ENCODE data around the gene VAMP4. TPM values are rescaled to one million over a fixed set of nuclear protein-coding genes. Genes with fewer than 3 reads are reported as not detected.

VAMP4 gene
- 10 to 100 TPM; 17.8 to 39.9 (median 33.9) TPM for total RNA-seq
- 22.9 TPM for total RNA-seq (2013)
- total RNA-seq, result 11.7 to 90.6 (median 38.2) reads per million in 29 experiments

GRCh38 chr1:171741872-171742576 is at the start of gene VAMP4:
TSS of gene VAMP4 (minus strand) at chr1:171742065. CDS start at chr1:171738414, 3,651 bp downstream.
- peak within 1 kb of the TSS; percentile 80 to 95 for H3K4me3 ChIP-seq (ENCODE audit: control insufficient read depth in 1 of 2, extremely low read depth in 1 of 2, low read length in 1 of 2)
- ATAC-seq (replicated peaks in 1 of 4) (peak; percentile 92 to 93 (median 92)), DNase-seq (peak; percentile 76 to 91 (median 85))
- H3K9me3 ChIP-seq, result no peaks in the 10 kb centered on the region
- Mint-ChIP-seq H3K27ac (peak within 1 kb of the TSS; percentile 100), H3K27me3 (no peaks in the 10 kb centered on the region), H3K4me1 (peaks cover 55 to 59% (median 56%) of the 10 kb centered on the region in 3 donors), H3K4me3 (peak within 1 kb of the TSS; percentile 95 to 100 (median 99)), H3K9me3 (no peaks in the 10 kb centered on the region), H3K36me3 (peaks cover 4% of the 10 kb centered on the region)
- peak within 1 kb of the TSS; percentile 99 for H3K27ac ChIP-seq (ENCODE audit: low read length)
- ChIA-PET POLR2A (interaction anchor here (0.5 to 2.0 kb wide), 11 partner anchors 8 to 1849 kb away, joined by 3 to 12 read pairs (median 4); partner anchors contain the start of genes METTL13 (in 1 of the 2) and PRRC2C (in 1 of the 2)), CTCF (interaction anchor here (0.6 to 2.1 kb wide), 8 partner anchors 22 to 428 kb away, joined by 3 to 9 read pairs (median 4); partner anchors contain the start of genes DNM3 (in 1 of the 2), FMO4 (in 1 of the 2) and METTL13 (in 1 of the 2))
- no peaks in the 10 kb centered on the region for H3K27me3 ChIP-seq (replicated peaks in 1 of 2; ENCODE audit: control insufficient read depth in 2 of 2, extremely low read depth in 1 of 2, insufficient read depth in 2 of 2, low read length in 1 of 2)
- WGBS (ENCODE audit: insufficient coverage), result 0% methylated on average over 37 of the region's 57 CpGs
- peaks cover 15 to 21% of the 10 kb centered on the region in 2 experiments for H3K4me1 ChIP-seq (ENCODE audit: control insufficient read depth in 1 of 2, extremely low read depth in 1 of 2, insufficient read depth in 2 of 2, low read length in 2 of 2)
- H3K36me3 ChIP-seq (ENCODE audit: control insufficient read depth in 2 of 2, extremely low read depth in 1 of 2, insufficient read depth in 1 of 2, low read length in 1 of 2), result peaks cover 0 to 6% of the 10 kb centered on the region in 2 donors

DNA sequence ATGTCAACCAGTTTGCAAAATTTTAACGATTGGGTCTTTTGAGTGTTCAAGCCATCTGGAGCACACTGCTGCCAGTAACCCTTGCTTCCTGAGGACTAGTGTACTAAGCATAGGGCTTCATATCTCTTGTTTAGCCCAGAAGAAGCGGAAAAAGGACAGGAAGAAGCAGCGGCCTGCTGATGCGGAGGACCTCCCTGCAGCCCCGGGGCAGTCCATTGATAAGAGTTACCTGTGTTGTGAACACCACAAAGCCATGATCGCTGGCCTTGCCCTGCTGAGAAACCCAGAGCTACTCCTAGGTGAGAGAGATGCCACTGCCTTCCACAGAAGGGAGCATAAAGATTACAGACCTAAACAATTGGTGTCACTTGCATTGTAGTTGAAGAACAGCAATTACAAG is 48.5 kb upstream of the VAMP4 start:
- no peak for DNase-seq
- H3K4me3 ChIP-seq (ENCODE audit: control insufficient read depth in 1 of 2, extremely low read depth in 1 of 2, low read length in 1 of 2), result no peak overlapping the region
- no peaks in the 10 kb centered on the region for H3K9me3 Mint-ChIP-seq
- WGBS (ENCODE audit: insufficient coverage), result 100% methylated on average over 3 of the region's 6 CpGs
- H3K4me1 ChIP-seq (ENCODE audit: control insufficient read depth in 1 of 2, extremely low read depth in 1 of 2, insufficient read depth in 2 of 2, low read length in 2 of 2), result peaks cover 0 to 7% of the 10 kb centered on the region in 2 experiments
- H3K27me3 ChIP-seq (replicated peaks in 1 of 2; ENCODE audit: control insufficient read depth in 2 of 2, extremely low read depth in 1 of 2, insufficient read depth in 2 of 2, low read length in 1 of 2), result no peaks in the 10 kb centered on the region
- H3K36me3 Mint-ChIP-seq, result peaks cover 80% of the 10 kb centered on the region
- ATAC-seq (replicated peaks in 1 of 4), result no peak
- peaks cover 16 to 40% (median 31%) of the 10 kb centered on the region in 3 donors for H3K4me1 Mint-ChIP-seq
- no peak overlapping the region for H3K27ac Mint-ChIP-seq
- H3K36me3 ChIP-seq (ENCODE audit: control insufficient read depth in 2 of 2, extremely low read depth in 1 of 2, insufficient read depth in 1 of 2, low read length in 1 of 2), result peaks cover 27 to 98% of the 10 kb centered on the region in 2 donors
- ChIA-PET POLR2A (no interaction called here), CTCF (no interaction called here)
- no peak overlapping the region for H3K27ac ChIP-seq (ENCODE audit: low read length)
- H3K27me3 Mint-ChIP-seq, result no peaks in the 10 kb centered on the region
- no peaks in the 10 kb centered on the region for H3K9me3 ChIP-seq
- H3K4me3 Mint-ChIP-seq, result no peak overlapping the region

- ChIA-PET CTCF (no interaction called here), POLR2A (no interaction called here)
- Mint-ChIP-seq H3K4me1 (peaks cover 29 to 45% (median 37%) of the 10 kb centered on the region in 3 donors), H3K27ac (no peak overlapping the region), H3K27me3 (no peaks in the 10 kb centered on the region), H3K4me3 (no peak overlapping the region), H3K36me3 (peaks cover 78% of the 10 kb centered on the region), H3K9me3 (no peaks in the 10 kb centered on the region)
- Histone ChIP-seq H3K4me1 (ENCODE audit: control insufficient read depth in 1 of 2, extremely low read depth in 1 of 2, insufficient read depth in 2 of 2, low read length in 2 of 2) (peaks cover 3 to 15% of the 10 kb centered on the region in 2 experiments), H3K36me3 (ENCODE audit: control insufficient read depth in 2 of 2, extremely low read depth in 1 of 2, insufficient read depth in 1 of 2, low read length in 1 of 2) (peaks cover 23 to 98% of the 10 kb centered on the region in 2 donors), H3K9me3 (no peaks in the 10 kb centered on the region), H3K4me3 (ENCODE audit: control insufficient read depth in 1 of 2, extremely low read depth in 1 of 2, low read length in 1 of 2) (no peak overlapping the region), H3K27me3 (replicated peaks in 1 of 2; ENCODE audit: control insufficient read depth in 2 of 2, extremely low read depth in 1 of 2, insufficient read depth in 2 of 2, low read length in 1 of 2) (no peaks in the 10 kb centered on the region), H3K27ac (ENCODE audit: low read length) (no peak overlapping the region)
- no peak for ATAC-seq (replicated peaks in 1 of 4)
- WGBS (ENCODE audit: insufficient coverage), result 93% methylated on average over 3 of the region's 5 CpGs
- no peak for DNase-seq
Measured at GRCh38 chr1:171788696-171789095, 46.8 kb upstream of the VAMP4 start.

DNA sequence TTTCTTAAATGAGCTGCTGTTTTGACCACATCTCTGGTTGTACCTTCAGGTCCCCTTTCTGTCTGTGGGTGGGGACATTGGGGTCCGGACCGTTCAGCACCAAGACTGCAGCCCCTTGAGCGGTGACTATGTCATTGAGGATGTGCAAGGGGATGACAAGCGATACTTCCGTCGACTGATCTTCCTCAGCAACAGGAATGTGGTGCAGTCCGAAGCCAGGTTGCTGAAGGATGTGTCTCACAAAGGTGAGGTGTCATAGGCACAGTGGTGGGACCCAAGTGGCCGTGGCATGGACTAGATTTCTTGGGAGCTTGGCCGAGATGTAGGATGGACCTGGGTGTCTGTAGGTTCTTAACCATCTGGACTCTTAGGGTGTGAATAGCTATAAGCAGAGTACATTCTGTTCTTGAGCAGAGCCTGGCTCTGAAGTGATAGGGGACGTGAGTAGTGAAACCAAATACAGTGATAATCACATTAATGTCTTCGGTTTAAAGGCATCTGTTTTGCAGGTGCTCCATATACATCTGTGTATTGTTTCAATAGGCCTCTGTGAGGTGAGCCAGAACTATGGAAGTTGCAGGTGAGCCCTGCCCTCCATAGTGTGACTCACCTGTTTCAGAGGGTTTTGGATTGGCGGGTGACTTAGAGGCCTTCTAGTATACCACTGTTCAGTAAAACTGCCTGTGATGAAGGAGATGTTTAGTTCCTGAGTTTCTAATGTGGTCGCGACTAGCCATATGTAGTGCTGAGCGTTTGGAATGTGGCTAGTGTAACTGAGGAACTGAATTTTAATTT is 46.0 kb upstream of the VAMP4 start:
- CTCF ChIA-PET, result no interaction called here
- no peak for ATAC-seq (replicated peaks in 1 of 4)

GRCh38 chr1:171786534-171786933 is 44.7 kb upstream of the VAMP4 start:
- H3K27me3 ChIP-seq (replicated peaks in 1 of 2; ENCODE audit: control insufficient read depth in 2 of 2, extremely low read depth in 1 of 2, insufficient read depth in 2 of 2, low read length in 1 of 2), result no peaks in the 10 kb centered on the region
- ATAC-seq (replicated peaks in 1 of 4) (no peak), DNase-seq (no peak)
- no peaks in the 10 kb centered on the region for H3K27me3 Mint-ChIP-seq
- H3K4me1 ChIP-seq (ENCODE audit: control insufficient read depth in 1 of 2, extremely low read depth in 1 of 2, insufficient read depth in 2 of 2, low read length in 2 of 2), result peaks cover 15 to 33% of the 10 kb centered on the region in 2 experiments
- no peaks in the 10 kb centered on the region for H3K9me3 ChIP-seq
- 100% methylated on average over 1 of the region's 2 CpGs for WGBS (ENCODE audit: insufficient coverage)
- no peaks in the 10 kb centered on the region for H3K9me3 Mint-ChIP-seq
- H3K36me3 ChIP-seq (ENCODE audit: control insufficient read depth in 2 of 2, extremely low read depth in 1 of 2, insufficient read depth in 1 of 2, low read length in 1 of 2), result peaks cover 19 to 79% of the 10 kb centered on the region in 2 donors
- H3K27ac ChIP-seq (ENCODE audit: low read length), result no peak overlapping the region
- peaks cover 51 to 60% (median 56%) of the 10 kb centered on the region in 3 donors for H3K4me1 Mint-ChIP-seq
- ChIA-PET CTCF (no interaction called here), POLR2A (no interaction called here)
- no peak overlapping the region for H3K4me3 ChIP-seq (ENCODE audit: control insufficient read depth in 1 of 2, extremely low read depth in 1 of 2, low read length in 1 of 2)
- H3K36me3 Mint-ChIP-seq, result peaks cover 69% of the 10 kb centered on the region
- H3K27ac Mint-ChIP-seq, result no peak overlapping the region
- no peak overlapping the region for H3K4me3 Mint-ChIP-seq

More for the DNA sequence above, 46.0 kb upstream of the VAMP4 start:
- peaks cover 37 to 51% (median 43%) of the 10 kb centered on the region in 3 donors for H3K4me1 Mint-ChIP-seq
- H3K4me3 Mint-ChIP-seq, result no peak overlapping the region
- 96% methylated on average over 12 of the region's 15 CpGs for WGBS (ENCODE audit: insufficient coverage)
- Histone ChIP-seq H3K4me1 (ENCODE audit: control insufficient read depth in 1 of 2, extremely low read depth in 1 of 2, insufficient read depth in 2 of 2, low read length in 2 of 2) (peaks cover 10 to 19% of the 10 kb centered on the region in 2 experiments), H3K36me3 (ENCODE audit: control insufficient read depth in 2 of 2, extremely low read depth in 1 of 2, insufficient read depth in 1 of 2, low read length in 1 of 2) (peaks cover 26 to 93% of the 10 kb centered on the region in 2 donors), H3K27ac (ENCODE audit: low read length) (no peak overlapping the region), H3K27me3 (replicated peaks in 1 of 2; ENCODE audit: control insufficient read depth in 2 of 2, extremely low read depth in 1 of 2, insufficient read depth in 2 of 2, low read length in 1 of 2) (no peaks in the 10 kb centered on the region), H3K4me3 (ENCODE audit: control insufficient read depth in 1 of 2, extremely low read depth in 1 of 2, low read length in 1 of 2) (no peak overlapping the region), H3K9me3 (no peaks in the 10 kb centered on the region)
- peaks cover 76% of the 10 kb centered on the region for H3K36me3 Mint-ChIP-seq
- no peaks in the 10 kb centered on the region for H3K9me3 Mint-ChIP-seq
- DNase-seq, result no peak
- no peaks in the 10 kb centered on the region for H3K27me3 Mint-ChIP-seq
- POLR2A ChIA-PET, result no interaction called here
- H3K27ac Mint-ChIP-seq, result no peak overlapping the region

DNA sequence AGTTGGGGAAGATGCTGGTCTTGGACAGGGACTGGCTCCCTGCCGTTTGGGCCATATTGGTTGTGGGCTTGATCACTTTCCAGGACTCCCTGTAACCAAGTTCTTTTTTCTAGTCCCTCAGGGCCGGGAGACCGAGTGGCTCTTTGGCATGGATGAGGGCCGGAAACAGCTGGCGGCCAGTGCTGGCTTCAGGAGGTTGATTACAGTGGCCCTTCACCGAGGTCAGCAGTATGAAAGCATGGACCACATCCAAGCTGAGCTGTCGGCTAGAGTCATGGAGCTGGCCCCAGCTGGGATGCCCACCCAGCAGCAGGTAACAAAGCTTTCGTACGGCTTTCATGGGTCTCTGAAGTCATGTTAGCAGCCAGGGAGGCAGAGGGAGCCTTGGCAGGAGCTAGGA is 43.9 kb upstream of the VAMP4 start:
- Mint-ChIP-seq H3K36me3 (peaks cover 66% of the 10 kb centered on the region), H3K4me1 (peaks cover 56 to 64% (median 62%) of the 10 kb centered on the region in 3 donors), H3K27me3 (no peaks in the 10 kb centered on the region), H3K9me3 (no peaks in the 10 kb centered on the region), H3K4me3 (no peak overlapping the region), H3K27ac (no peak overlapping the region)
- no peak overlapping the region for H3K4me3 ChIP-seq (ENCODE audit: control insufficient read depth in 1 of 2, extremely low read depth in 1 of 2, low read length in 1 of 2)
- DNase-seq, result no peak
- ChIA-PET CTCF (interaction anchor here in 1 of 2 donors (0.8 kb wide), 2 partner anchors 67 to 301 kb away, joined by 3 read pairs; partner anchors contain the start of gene PRRC2C), POLR2A (no interaction called here)
- no peaks in the 10 kb centered on the region for H3K27me3 ChIP-seq (replicated peaks in 1 of 2; ENCODE audit: control insufficient read depth in 2 of 2, extremely low read depth in 1 of 2, insufficient read depth in 2 of 2, low read length in 1 of 2)
- H3K4me1 ChIP-seq (ENCODE audit: control insufficient read depth in 1 of 2, extremely low read depth in 1 of 2, insufficient read depth in 2 of 2, low read length in 2 of 2), result peaks cover 15 to 36% of the 10 kb centered on the region in 2 experiments
- H3K36me3 ChIP-seq (ENCODE audit: control insufficient read depth in 2 of 2, extremely low read depth in 1 of 2, insufficient read depth in 1 of 2, low read length in 1 of 2), result peaks cover 14 to 71% of the 10 kb centered on the region in 2 donors
- H3K9me3 ChIP-seq, result no peaks in the 10 kb centered on the region
- H3K27ac ChIP-seq (ENCODE audit: low read length), result no peak overlapping the region
- WGBS (ENCODE audit: insufficient coverage), result 98% methylated on average over 9 of the region's 9 CpGs
- ATAC-seq (replicated peaks in 1 of 4), result no peak

Measured in T-cell (primary cell).